VCaP (cell line): ENCODE data around the gene DOP1B.

Experiments used
- H3K27ac ChIP-seq: fragments of 450-650 bp; 2 replicates; pipeline ENCODE4 v1.5.1; 2017
- TF ChIP-seq, protein P1 (sequence below): fragments of 450-650 bp; conservative IDR thresholded peaks from 2 replicates; pipeline ENCODE4 v1.5.1; 2017; ENCODE audit warnings: mild to moderate bottlenecking, moderate library complexity

DOP1B gene

DNA sequence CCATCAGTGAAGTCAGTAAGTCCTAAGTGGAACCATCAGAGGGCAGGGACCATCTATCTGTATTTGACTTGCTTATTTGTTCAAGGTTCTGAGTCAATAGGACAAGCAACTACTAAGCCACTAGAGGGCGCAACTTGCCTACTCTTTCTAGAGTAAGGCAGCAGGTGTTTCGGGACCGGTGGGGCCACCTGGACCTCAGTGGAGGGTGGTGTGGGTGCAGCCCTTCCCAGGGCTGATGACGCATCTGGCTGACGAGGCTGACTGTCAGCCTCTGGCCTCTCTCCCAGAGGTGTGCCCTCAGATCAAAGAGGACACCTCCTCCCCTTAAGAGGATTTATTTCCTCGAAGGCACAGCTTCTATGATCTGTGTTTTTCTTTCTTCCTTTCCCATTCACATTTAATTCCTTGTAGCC is 15.1 kb upstream of the DOP1B start:
- TF ChIP-seq, protein P1, sequence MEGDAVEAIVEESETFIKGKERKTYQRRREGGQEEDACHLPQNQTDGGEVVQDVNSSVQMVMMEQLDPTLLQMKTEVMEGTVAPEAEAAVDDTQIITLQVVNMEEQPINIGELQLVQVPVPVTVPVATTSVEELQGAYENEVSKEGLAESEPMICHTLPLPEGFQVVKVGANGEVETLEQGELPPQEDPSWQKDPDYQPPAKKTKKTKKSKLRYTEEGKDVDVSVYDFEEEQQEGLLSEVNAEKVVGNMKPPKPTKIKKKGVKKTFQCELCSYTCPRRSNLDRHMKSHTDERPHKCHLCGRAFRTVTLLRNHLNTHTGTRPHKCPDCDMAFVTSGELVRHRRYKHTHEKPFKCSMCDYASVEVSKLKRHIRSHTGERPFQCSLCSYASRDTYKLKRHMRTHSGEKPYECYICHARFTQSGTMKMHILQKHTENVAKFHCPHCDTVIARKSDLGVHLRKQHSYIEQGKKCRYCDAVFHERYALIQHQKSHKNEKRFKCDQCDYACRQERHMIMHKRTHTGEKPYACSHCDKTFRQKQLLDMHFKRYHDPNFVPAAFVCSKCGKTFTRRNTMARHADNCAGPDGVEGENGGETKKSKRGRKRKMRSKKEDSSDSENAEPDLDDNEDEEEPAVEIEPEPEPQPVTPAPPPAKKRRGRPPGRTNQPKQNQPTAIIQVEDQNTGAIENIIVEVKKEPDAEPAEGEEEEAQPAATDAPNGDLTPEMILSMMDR: peak; percentile 98
- H3K27ac ChIP-seq: peak overlapping the region; percentile 97

GRCh38 chr21:36144233-36144632 is 12.4 kb upstream of the DOP1B start:
- H3K27ac ChIP-seq: peak overlapping the region; percentile 97

DNA sequence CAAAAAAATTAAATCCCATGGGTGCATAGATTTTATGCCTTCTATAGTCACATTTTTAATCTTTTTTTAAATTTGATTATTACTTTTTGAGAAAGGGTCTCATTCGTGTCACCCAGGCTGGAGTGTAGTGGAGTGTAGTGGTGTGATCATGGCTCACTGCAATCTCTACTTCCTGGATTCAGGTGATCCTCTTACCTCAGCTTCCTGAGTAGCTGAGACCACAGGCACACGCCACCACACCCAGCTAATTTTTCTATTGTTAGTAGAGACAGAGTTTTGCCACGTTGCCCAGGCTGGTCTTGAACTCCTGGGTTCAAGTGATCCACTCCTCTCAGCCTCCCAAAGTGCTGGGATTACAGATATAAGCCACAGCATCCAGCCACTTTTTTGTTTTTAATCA is 11.4 kb upstream of the DOP1B start:
- TF ChIP-seq, protein P1: no peak
- H3K27ac ChIP-seq: no peak overlapping the region

- TF ChIP-seq, protein P1: no peak
- peak overlapping the region; percentile 15 for H3K27ac ChIP-seq
These were observed 8.7 kb upstream of the DOP1B start for GRCh38 chr21:36147911-36148310.

- peak overlapping the region; percentile 15; the same call in 1 of the 2 replicates for H3K27ac ChIP-seq
- TF ChIP-seq, protein P1: no peak
These were observed 7.7 kb upstream of the DOP1B start for GRCh38 chr21:36148886-36149285.

DNA sequence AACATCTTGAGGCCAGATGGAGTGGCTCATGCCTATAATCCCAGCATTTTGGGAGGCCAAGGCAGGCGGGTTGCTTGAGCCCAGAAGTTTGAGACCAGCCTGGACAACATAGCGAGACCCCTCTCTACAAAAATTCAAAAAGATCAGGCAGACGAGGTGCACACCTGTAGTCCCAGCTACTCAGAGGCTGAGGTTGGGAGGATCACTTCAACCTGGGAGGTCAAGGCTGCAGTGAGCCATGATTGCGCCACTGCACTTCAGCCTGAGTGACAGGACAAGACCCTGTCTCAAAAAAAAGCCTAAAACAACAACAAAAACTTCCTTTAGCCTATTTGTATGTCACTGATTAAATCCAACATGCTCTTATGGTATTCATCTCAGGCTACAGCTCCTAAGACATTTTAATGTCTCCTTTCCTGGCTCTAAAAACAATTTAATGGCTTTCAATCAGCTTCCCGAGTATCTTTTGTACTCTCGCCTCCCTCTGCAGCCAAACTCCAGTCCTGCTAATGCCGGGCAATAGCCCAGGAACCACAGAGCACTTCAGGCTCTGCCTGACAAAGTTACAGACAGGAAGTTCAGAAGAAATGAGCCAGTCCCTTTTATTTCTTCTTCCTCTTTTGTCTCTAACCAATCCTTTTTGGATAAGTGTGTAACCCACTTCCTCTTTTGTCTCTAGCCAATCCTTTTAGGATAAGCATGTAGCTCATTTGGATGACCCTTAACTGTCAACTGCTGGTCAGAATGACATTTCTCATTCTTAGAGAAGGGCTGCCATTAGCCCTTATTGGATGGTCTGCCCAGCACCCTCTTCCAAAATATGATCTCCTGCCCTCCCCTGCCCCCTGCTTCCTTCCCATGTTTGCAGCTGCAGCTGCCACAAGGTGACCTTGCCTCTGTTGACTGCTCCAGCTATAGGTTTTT is 6.6 kb upstream of the DOP1B start:
- H3K27ac ChIP-seq: peak overlapping the region; percentile 22
- TF ChIP-seq, protein P1: no peak

- TF ChIP-seq, protein P1: no peak
- peak overlapping the region; percentile 100 for H3K27ac ChIP-seq
These were observed 853 bp upstream of the DOP1B start for GRCh38 chr21:36155603-36156338.
